HuH-7 (cell line): ENCODE measurements around the gene SMIM21.

Experiments
- DNase-seq: peaks from one replicate; pipeline ENCODE4 v3.0.0; 2011; ENCODE audit warnings: low spot score

SMIM21 gene

GRCh38 chr18:75427603-75428002 is at the start of gene SMIM21:
Gene SMIM21 (minus strand): TSS chr18:75427703. CDS start chr18:75427563, 140 bp downstream.
- no peak for DNase-seq

DNA sequence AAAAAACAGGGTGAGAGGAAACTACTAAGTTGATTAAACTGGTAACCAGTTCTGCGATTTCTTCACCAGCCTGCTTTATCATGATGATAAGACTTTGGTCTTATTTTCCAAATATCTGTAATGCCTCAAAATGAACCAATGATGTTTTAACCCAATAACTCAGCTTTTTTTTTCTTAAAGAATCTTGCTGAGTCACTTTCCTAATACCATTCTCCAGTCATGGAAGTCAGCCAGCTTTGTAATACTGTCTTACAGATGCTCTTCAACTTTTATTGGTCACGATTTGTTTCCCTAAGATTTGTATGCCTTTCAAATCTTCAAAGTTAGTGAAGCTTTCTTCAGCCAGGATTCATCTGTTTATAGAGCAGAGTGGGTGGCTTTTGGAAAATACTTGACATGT is 47.7 kb upstream of the SMIM21 start:
- DNase-seq = no peak

DNA sequence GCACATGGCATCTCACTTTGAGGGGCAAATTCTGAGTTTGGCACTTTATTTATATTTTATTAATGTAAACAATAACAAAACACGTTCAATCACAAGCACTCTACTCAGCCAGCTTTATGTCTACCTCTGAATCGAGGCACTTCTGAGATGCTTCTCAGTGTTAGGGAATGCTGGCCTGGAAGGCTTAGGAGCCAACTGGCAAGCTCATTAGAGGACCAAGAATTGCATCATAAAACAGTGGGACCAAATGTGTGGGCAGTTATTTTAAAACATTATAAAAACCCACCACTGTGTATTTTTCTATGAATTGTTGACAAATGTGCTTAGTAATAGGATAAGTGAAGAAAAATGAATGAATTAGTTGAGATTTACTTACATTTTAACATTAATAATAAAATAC is 46.8 kb upstream of the SMIM21 start:
- no peak for DNase-seq

DNA sequence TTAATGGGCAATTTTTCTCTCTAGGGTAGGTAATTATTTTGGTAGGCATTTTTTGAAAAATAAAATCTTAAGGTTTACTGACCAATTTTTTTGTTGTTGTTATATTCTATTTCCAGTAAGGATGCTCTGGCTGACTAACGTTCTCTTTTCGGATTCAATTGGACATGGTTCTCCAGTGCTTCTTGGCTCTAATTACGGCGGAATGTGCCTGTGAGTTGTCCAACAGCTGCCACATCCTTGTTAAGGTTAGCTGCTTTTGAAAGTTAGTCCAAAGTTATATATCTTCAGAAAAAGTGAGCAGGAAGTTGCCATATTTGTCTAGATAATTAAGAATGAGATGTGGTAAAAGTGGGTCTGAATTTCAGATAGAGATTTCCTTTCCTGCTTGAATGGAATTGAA is 45.8 kb upstream of the SMIM21 start:
- no peak for DNase-seq

GRCh38 chr18:75472906-75473305 is 45.4 kb upstream of the SMIM21 start:
- DNase-seq = no peak

DNA sequence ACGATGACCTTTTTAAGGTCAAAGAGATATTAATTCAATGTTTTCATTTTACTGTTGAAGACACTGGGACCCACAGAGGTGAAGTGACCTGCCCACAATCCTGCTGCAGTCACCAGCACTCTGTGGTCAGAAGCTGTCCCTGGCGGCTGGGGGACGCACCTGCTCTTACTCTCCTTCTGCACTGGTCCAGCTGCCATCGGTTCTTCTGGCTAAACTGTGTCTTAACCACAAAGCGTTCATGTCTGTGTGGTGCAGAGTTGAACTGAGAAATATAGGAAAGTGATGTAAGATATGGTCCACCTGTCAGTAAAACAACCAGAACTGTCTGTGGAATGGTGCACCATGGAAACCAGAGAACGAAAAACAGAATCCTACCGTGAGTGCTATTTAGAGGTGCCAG is 44.9 kb upstream of the SMIM21 start:
- no peak for DNase-seq

DNA sequence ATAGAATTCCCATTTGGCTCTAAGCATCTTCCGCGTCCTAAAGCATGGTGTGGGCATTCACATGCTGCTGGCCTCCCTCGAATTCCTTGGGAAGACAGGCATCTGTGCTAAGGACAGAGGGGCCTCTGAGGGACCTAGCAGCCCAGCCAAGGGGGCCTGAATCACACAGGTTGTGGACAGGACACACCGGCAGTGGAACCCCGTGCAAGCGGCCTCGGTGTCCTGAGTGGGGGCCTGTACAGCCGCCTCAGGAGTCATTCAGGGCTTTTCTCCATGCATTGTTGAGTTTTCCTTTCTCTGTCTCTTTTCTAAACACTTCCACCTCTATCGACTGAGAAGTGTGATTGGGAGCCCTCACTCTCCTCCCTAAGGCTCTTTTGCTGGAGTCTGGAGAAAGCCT is 44.3 kb upstream of the SMIM21 start:
- DNase-seq = no peak

DNA sequence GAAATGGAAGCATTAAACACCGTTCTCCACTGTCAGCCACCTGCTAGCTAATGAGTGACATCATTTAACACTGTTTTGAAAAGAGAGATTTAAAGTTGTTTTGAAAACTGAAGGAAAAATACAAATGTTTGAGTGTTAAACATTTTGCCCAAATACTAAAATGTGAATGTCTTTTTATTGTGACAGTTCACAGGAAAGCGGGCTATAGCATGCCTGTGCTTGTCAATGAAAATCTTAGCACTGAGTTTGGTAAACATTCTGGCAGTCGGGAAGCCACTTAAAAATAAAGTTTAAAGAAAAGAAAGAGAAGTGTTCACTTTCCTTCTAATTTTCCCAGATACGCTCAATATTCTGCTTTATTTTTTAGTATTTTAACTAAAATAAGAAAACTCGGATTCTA is 40.3 kb upstream of the SMIM21 start:
- no peak for DNase-seq

- DNase-seq = no peak
These were observed 39.8 kb upstream of the SMIM21 start for GRCh38 chr18:75467281-75467795.

- no peak for DNase-seq
These were observed 36.9 kb upstream of the SMIM21 start for GRCh38 chr18:75464356-75464755.

GRCh38 chr18:75462178-75462832 is 34.8 kb upstream of the SMIM21 start:
- DNase-seq = no peak

DNA sequence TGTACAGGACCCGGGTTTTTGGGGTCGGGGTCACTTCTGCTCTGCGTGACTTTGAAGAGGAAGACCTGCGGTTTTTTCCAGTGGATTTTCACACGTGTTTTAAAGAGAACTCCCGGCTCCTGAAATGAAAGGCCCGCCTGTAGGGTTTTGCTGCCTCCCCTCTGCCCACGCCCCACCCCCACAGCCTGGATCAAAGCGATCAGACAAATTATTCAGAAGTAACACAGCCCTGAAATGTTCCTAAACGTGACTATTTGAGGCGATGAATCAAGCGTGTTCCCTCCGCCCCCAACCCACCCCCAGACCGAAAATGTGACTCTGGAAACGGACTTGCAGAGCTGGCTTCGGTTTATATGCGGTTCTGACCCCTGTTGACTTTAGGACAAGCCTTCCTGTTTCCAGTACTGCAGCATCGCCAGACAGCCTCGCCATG is 28.7 kb upstream of the SMIM21 start:
- DNase-seq = no peak

GRCh38 chr18:75455249-75456198 is 28.0 kb upstream of the SMIM21 start:
- no peak for DNase-seq

GRCh38 chr18:75454022-75454795 is 26.7 kb upstream of the SMIM21 start:
- DNase-seq = no peak

DNA sequence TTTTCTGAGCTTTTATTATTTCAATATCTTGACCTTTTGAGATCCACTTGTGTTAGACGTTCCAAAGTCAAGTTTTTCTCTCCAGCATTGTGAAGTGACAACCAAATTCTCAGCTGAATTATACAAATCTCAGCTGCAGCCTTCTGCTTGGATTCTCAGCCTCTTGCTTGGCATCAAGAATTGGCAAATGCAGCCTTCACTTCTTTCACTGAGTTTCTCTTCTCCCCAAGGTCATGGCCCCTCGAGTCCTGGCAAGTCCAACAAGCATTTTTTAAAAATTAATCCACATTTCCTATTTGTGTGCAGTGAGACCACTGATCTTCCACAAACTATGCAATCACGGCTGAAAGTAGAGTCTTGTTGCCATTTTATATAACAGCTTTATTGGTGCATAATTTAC is 23.4 kb upstream of the SMIM21 start:
- DNase-seq = no peak

- no peak for DNase-seq
These were observed 14.4 kb upstream of the SMIM21 start for GRCh38 chr18:75441896-75442295.

GRCh38 chr18:75439348-75439747 is 11.8 kb upstream of the SMIM21 start:
- no peak for DNase-seq

GRCh38 chr18:75438891-75439290 is 11.4 kb upstream of the SMIM21 start:
- DNase-seq = no peak

DNA sequence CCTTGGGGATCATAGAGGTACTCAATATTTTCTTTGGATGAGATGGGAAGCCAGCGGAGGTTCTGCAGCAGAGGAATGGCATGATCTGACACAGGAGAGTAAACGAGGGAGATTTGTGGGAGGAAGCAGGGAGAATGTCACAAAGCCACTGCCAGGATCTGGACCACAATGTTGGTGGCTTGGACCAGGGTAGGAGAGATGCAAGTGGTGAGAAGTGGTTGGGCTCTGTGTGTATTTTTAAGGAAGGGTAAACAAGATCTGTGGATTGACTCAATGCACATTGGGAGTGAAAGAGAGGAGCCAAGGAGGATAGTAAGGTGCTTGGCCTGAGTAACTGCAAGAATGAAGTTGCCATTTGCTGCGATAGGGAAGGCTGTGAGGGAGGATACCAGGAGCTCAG is 10.5 kb upstream of the SMIM21 start:
- DNase-seq = no peak

DNA sequence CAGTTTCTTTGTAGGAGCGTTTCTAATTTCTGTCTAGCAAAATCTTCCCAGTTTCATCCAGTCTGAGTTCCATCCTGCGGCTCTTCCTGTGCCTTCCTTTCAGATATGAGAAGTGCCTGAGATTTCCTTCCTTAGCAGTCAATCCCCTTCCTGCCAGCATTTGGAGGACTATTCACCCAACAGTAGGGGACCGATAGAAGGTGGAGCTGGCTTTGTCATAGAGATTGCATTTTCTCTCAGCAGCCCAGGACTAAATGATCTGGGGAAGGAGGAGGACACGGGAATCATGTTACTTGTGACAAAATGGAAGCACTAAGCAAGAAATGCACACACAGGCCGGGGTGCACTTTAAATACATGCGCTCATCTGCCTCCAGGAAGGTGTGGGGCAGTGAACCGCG is 5.6 kb upstream of the SMIM21 start:
- DNase-seq = no peak

GRCh38 chr18:75429975-75430374 is 2.5 kb upstream of the SMIM21 start:
- DNase-seq = no peak

DNA sequence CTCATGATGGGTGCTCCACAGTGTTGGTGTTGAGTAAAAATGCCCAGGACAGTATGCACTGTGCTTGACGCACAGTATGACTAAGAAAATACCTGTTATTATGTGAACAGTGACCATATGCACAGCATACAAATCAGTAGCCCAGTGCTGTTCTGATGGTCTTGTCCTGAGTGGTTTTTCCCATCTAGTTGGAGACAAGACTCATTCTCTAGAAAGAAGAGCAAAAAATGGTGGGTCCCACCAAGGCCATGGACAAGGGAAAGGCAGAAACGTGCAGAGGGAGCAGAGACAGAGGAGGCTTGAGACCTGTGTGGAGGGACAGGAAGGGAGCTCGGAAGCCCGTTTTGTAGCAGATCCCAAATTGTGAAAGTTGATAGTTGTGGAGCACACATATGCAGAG is 987 bp upstream of the SMIM21 start:
- DNase-seq = no peak
